LNCaP clone FGC (cell line): Measurements from ENCODE around the gene MYL4.

Source experiments
- DNase-seq: peaks from one replicate; pipeline ENCODE4 v3.0.0-alpha.2; 2011; ENCODE audit warnings: low read depth
- H3K4me3 ChIP-seq: 2 replicates; pipeline ENCODE4 v1.5.1; 2011; ENCODE audit warnings: mild to moderate bottlenecking, low read depth, low read length, control low read depth
- TF ChIP-seq, protein P1 (sequence below): IDR thresholded peaks from 2 replicates; pipeline ENCODE4 v1.5.1; 2012; ENCODE audit warnings: mild to moderate bottlenecking; ENCODE audit not compliant: control insufficient read depth, insufficient read depth; ENCODE audit errors: extremely low read depth

MYL4 gene

DNA sequence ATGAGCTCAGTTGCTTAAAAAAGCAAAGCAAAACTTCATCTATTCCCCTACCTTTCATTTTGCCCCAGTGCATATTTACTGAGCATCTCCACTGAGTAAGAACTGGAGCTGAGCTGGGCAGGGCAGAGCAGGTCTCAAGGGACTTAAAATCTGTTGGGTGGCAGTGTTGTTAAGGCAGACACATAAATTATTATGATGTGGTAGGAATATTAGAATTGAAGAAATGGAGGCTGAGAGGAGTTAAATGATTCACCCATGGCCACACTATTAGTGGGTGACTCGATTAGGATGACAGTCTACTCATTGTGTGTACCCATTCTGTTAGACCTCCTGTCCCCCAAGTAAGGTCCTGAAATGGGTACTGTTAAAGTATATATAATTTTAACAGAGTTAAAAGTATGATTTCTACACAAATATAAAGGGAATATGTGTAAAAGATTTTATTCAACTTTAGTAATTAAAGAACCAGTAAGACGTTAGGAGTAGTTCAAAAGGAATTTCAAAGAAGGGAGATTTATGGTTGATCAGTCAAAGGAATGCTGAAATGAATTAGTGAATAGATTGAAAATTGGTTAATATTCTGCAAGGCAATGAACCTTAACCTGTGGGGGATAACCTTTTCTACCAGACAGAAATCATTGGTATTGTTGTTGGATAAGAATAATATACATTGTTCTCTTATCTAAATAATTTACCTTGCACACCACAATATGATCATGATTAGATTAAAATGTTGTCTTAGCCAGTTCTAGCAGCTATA, 62.0 kb downstream of the MYL4 start:
- TF ChIP-seq, protein P1, sequence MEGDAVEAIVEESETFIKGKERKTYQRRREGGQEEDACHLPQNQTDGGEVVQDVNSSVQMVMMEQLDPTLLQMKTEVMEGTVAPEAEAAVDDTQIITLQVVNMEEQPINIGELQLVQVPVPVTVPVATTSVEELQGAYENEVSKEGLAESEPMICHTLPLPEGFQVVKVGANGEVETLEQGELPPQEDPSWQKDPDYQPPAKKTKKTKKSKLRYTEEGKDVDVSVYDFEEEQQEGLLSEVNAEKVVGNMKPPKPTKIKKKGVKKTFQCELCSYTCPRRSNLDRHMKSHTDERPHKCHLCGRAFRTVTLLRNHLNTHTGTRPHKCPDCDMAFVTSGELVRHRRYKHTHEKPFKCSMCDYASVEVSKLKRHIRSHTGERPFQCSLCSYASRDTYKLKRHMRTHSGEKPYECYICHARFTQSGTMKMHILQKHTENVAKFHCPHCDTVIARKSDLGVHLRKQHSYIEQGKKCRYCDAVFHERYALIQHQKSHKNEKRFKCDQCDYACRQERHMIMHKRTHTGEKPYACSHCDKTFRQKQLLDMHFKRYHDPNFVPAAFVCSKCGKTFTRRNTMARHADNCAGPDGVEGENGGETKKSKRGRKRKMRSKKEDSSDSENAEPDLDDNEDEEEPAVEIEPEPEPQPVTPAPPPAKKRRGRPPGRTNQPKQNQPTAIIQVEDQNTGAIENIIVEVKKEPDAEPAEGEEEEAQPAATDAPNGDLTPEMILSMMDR = no peak
- no peak for DNase-seq
- H3K4me3 ChIP-seq = no peak overlapping the region

DNA sequence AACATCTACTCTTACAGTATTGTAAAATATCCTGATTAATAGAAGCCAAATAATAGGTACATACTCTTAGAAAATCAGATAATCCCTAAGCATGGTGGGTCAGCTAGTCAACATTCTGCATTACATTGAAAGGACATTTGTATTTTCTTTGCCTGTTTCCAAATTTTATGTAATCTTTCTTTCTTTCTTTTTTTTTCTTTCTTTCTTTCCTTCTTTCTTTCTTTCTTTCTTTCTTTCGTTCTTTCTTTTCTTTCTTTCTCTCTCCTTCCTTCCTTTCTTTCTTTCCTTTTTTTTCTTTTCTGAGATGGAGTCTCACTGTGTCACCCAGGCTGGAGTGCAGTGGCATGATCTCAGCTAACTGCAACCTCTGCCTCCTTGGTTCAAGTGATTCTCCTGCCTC, 63.3 kb downstream of the MYL4 start:
- H3K4me3 ChIP-seq = no peak overlapping the region
- DNase-seq = no peak
- TF ChIP-seq, protein P1 = no peak

DNA sequence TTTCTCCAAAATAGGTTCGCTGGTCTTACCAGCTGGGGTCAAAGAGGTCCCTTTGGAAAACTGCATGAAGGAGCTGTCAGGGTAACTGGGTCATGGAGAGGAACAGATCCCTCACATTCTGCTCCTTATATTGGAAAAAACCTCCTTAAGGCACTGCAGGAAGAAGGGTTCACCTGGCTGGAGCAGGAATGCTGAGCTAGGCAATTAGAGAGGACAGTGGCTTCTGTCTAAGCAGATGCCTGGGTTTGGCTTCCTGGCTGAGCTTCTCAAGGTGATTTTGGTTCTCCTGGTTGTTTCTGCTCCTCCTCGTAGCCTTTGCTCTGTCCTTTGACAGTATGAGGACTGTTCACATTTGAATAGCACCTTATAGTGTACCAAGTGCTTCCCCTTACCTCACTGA, 64.1 kb downstream of the MYL4 start:
- TF ChIP-seq, protein P1 = no peak
- no peak for DNase-seq

More for the DNA sequence above, 64.1 kb downstream of the MYL4 start:
- H3K4me3 ChIP-seq = no peak overlapping the region
